Prostate gland (tissue), 2 donors: ENCODE results near the gene AXDND1.

Experiments
- CTCF ChIP-seq, 4 experiments: fragments of 200-600 bp in 2 of 4; fragments of 450-650 bp in 2 of 4; sonication (generic) in 2 of 4; IDR thresholded peaks; 1 replicate in 3 of 4; 2 replicates in 1 of 4; pipeline ENCODE4 v1.5.1; 2016 to 2019; ENCODE audit warnings: antibody characterized with exemption in 4 of 4, mild to moderate bottlenecking in 2 of 4, moderate library complexity in 2 of 4
- POLR2A ChIP-seq: fragments of 450-650 bp; IDR thresholded peaks from one replicate; pipeline ENCODE4 v1.6.1; 2016; ENCODE audit warnings: antibody characterized with exemption, mild to moderate bottlenecking
- POLR2AphosphoS5 ChIP-seq: sonication (generic); formaldehyde crosslinking; IDR thresholded peaks from one replicate; pipeline ENCODE4 v1.6.1; 2017; ENCODE audit warnings: antibody characterized with exemption

- TF ChIP-seq POLR2AphosphoS5 (no peak), CTCF (IDR thresholded peaks at IDR 0.05) (no peak), POLR2A (no peak)
Observed at GRCh38 chr1:179548666-179549367, 183.0 kb downstream of the AXDND1 start.
